KOPT-K1 (cell line): ENCODE results near the gene EIF2A.

Source experiments
- H3K27ac ChIP-seq: fragments of 200-600 bp; sonication (generic); 2 replicates; pipeline ENCODE4 v1.5.1; 2016; ENCODE audit warnings: antibody characterized with exemption, mild to moderate bottlenecking, low read depth, low read length; ENCODE audit not compliant: poor library complexity, severe bottlenecking
- H3K36me3 ChIP-seq: fragments of 200-600 bp; sonication (generic); 2 replicates; pipeline ENCODE4 v1.5.1; 2017; ENCODE audit warnings: antibody characterized with exemption, mild to moderate bottlenecking, low read length, moderate library complexity; ENCODE audit not compliant: insufficient read depth
- H3K9me3 ChIP-seq: fragments of 200-600 bp; sonication (generic); 2 replicates; pipeline ENCODE4 v1.5.1; 2017; ENCODE audit warnings: antibody characterized with exemption, low read length, mild to moderate bottlenecking; ENCODE audit not compliant: insufficient read depth, poor library complexity, severe bottlenecking

EIF2A gene

GRCh38 chr3:150631515-150632221 lies 85.1 kb downstream of the EIF2A start:
- no peaks in the 10 kb centered on the region for H3K9me3 ChIP-seq
- no peak overlapping the region for H3K27ac ChIP-seq
- H3K36me3 ChIP-seq = peaks cover 51% of the 10 kb centered on the region

GRCh38 chr3:150635076-150635475 lies 88.5 kb downstream of the EIF2A start:
- H3K9me3 ChIP-seq = no peaks in the 10 kb centered on the region
- H3K36me3 ChIP-seq = peaks cover 18% of the 10 kb centered on the region
- peak overlapping the region; percentile 59 for H3K27ac ChIP-seq

GRCh38 chr3:150635526-150635925 lies 88.9 kb downstream of the EIF2A start:
- no peaks in the 10 kb centered on the region for H3K9me3 ChIP-seq
- H3K36me3 ChIP-seq = peaks cover 14% of the 10 kb centered on the region
- H3K27ac ChIP-seq = peak overlapping the region; percentile 59
